ENCODE data around the gene ATG4D.

- TF ChIP-seq POLR2AphosphoS5 (IDR thresholded peaks at IDR 0.05) = no peak
- TF ChIP-seq CTCF (IDR thresholded peaks at IDR 0.05) = no peak
These were observed 593 bp downstream of the ATG4D start for GRCh38 chr19:10544242-10544752.

Data from gastroesophageal sphincter (tissue), 3 donors.